Colonic mucosa (tissue), 4 donors: ENCODE results near the gene NNT. TPM values are rescaled to one million over a fixed set of nuclear protein-coding genes. Genes with fewer than 3 reads are reported as not detected.
A peak's percentile ranks its signal among the peaks of the same experiment; 100 is the strongest.
"Not testable (repeated sequence)": the region's sequence is repeated elsewhere in the genome, so short reads cannot be mapped to it uniquely, and the experiment has no call there.

ENCODE experiments used
- DNase-seq: peaks from one replicate; pipeline ENCODE4 v3.0.0-alpha.2; 2020
- H3K27ac ChIP-seq: fragments of 200-600 bp; one replicate; pipeline ENCODE4 v1.8.0; 2021
- H3K27me3 ChIP-seq: fragments of 200-600 bp; one replicate; pipeline ENCODE4 v1.8.0; 2021
- H3K36me3 ChIP-seq: fragments of 200-600 bp; one replicate; pipeline ENCODE4 v1.8.0; 2021
- H3K4me1 ChIP-seq: fragments of 200-600 bp; one replicate; pipeline ENCODE4 v1.8.0; 2021; ENCODE audit warnings: mild to moderate bottlenecking
- H3K4me3 ChIP-seq: fragments of 200-600 bp; one replicate; pipeline ENCODE4 v1.8.0; 2021
- H3K9ac ChIP-seq, 2 donors: one replicate each; pipeline ENCODE4 v1.7.0; 2013; ENCODE audit warnings: control low read depth in 2 of 2, low read depth in 2 of 2, low read length in 2 of 2
- H3K9me3 ChIP-seq: fragments of 200-600 bp; one replicate; pipeline ENCODE4 v1.8.0; 2021
- intact Hi-C: fragments of 100-400 bp; cut with DNase I; formaldehyde crosslinking; loops from one replicate; pipeline ENCODE4 v1.14.1; 2022
- total RNA-seq, 2 donors: library from RNA; stranded (reverse); fragmentation: NEBNext Ultra II Directional in 1 of 2; extraction: Animal tissue kit (Norgen Biotek cat#: 25700) in 1 of 2; gene quantifications; one replicate each; pipeline ENCODE4 v1.2.1, GENCODE V29; 2021
- TF ChIP-seq, protein P1 (sequence below): fragments of 200-600 bp; IDR thresholded peaks from one replicate; pipeline ENCODE4 v1.8.0; 2022; ENCODE audit warnings: antibody characterized with exemption, mild to moderate bottlenecking
- donor health status: healthy.
- donor health status: DM: no; HTN: no; CAD: no.
- donor health status: DM: no; HTN: no; CAD: no.

Gene NNT
- total RNA-seq, 2 donors from 2014 or later = 81.3 to 148 TPM

- Histone ChIP-seq H3K9me3 (no peaks in the 10 kb centered on the region), H3K9ac (no peak overlapping the region), H3K4me3 (no peak overlapping the region), H3K27ac (no peak overlapping the region), H3K27me3 (no peaks in the 10 kb centered on the region), H3K4me1 (no peaks in the 10 kb centered on the region), H3K36me3 (no peaks in the 10 kb centered on the region)
- no peak for DNase-seq
- TF ChIP-seq, protein P1, sequence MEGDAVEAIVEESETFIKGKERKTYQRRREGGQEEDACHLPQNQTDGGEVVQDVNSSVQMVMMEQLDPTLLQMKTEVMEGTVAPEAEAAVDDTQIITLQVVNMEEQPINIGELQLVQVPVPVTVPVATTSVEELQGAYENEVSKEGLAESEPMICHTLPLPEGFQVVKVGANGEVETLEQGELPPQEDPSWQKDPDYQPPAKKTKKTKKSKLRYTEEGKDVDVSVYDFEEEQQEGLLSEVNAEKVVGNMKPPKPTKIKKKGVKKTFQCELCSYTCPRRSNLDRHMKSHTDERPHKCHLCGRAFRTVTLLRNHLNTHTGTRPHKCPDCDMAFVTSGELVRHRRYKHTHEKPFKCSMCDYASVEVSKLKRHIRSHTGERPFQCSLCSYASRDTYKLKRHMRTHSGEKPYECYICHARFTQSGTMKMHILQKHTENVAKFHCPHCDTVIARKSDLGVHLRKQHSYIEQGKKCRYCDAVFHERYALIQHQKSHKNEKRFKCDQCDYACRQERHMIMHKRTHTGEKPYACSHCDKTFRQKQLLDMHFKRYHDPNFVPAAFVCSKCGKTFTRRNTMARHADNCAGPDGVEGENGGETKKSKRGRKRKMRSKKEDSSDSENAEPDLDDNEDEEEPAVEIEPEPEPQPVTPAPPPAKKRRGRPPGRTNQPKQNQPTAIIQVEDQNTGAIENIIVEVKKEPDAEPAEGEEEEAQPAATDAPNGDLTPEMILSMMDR = no peak
- intact Hi-C loops = no loop called here
Measured at GRCh38 chr5:43728581-43728980, 125.6 kb downstream of the NNT start.

DNA sequence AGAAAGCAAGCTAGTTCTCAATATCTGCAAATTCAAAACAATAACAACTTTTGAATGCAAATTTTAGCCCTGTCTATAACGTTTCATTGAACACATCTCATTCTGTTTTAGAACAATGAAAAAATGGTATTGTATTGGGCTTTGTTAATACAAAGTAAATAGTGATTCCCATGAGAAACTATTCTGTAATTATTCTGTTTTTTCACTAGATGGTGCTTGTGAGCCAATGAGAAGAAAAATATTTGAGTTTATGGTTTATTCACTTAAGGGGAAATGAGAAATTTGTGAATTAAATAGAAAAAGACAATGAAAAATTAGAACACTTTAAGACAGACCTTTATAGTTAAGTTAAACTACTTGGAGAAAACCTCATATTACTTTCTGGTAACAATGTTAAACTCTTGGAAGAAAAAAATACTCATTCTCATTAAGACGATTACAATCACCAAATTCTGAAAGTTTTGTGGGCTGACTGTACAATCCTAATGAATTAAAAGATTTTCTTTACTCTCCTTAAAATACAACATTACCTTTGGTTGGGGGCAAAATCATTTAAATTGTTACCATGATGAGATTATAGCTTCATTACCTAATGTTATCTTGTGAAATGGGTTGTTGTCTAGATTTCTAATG is 127.0 kb downstream of the NNT start:
- no peaks in the 10 kb centered on the region for H3K36me3 ChIP-seq
- H3K9ac ChIP-seq = no peak overlapping the region
- H3K4me3 ChIP-seq = no peak overlapping the region
- no peaks in the 10 kb centered on the region for H3K27me3 ChIP-seq
- no peak for DNase-seq
- TF ChIP-seq, protein P1 = peak; percentile 33
- no peaks in the 10 kb centered on the region for H3K4me1 ChIP-seq
- H3K27ac ChIP-seq = no peak overlapping the region
- no peaks in the 10 kb centered on the region for H3K9me3 ChIP-seq
- intact Hi-C loops = loop anchor here (5.0 kb wide), 1 partner anchor 1047 kb away; no protein-coding TSS in a partner anchor

DNA sequence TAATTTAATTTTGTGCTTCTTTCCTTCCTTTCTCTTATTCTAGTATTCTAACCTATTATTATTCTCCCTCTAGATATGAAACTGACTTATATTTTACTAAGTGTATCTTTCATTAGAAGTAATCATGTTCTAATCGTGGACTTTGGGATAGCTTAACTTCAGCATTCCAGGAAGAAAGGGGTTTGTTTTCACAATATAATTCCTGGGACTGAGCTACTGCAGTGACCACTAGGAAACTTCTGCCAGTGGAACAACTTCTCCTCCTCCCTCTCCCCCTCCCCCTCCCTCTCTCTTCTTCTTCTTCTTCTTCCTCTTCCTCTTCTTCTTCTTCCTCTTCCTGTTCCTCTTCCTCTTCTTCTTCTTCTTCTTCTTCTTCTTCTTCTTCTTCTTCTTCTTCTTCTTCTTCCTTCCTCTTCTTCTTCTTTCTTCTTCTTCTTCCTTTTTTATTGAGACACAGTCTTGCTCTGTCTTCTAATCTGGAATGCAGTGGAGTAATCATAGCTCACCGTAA is 127.9 kb downstream of the NNT start:
- intact Hi-C loops = loop anchor here (5.0 kb wide), 1 partner anchor 1046 kb away; no protein-coding TSS in a partner anchor
- no peaks in the 10 kb centered on the region for H3K36me3 ChIP-seq
- TF ChIP-seq, protein P1 = no peak

DNA sequence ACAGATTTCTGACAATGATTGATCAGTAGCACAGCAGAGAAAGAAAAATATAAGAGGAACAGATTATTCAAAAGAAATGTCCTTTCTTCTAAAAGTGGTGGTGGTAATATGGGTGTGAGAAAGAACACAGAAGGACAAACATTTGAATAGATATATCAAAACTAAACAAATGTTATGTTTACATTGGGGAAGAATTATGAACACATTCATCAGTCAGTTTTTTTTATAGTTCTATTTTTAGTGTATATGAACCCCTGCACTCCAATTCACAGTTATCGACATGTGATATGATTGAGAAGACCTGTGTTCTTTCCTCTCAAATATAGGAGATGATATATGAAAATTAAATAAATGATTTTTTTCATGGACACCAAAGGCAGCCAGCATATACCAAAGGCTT is 128.6 kb downstream of the NNT start:
- no peaks in the 10 kb centered on the region for H3K4me1 ChIP-seq
- no peaks in the 10 kb centered on the region for H3K27me3 ChIP-seq
- intact Hi-C loops = loop anchor here (5.0 kb wide), 1 partner anchor 1046 kb away; no protein-coding TSS in a partner anchor
- no peak overlapping the region for H3K27ac ChIP-seq
- TF ChIP-seq, protein P1 = no peak
- H3K9ac ChIP-seq = no peak overlapping the region
- no peaks in the 10 kb centered on the region for H3K9me3 ChIP-seq
- no peaks in the 10 kb centered on the region for H3K36me3 ChIP-seq
- H3K4me3 ChIP-seq = no peak overlapping the region
- no peak for DNase-seq

More for the DNA sequence above, 127.9 kb downstream of the NNT start:
- Histone ChIP-seq H3K9ac (no peak overlapping the region), H3K27me3 (no peaks in the 10 kb centered on the region), H3K4me1 (no peaks in the 10 kb centered on the region), H3K4me3 (no peak overlapping the region), H3K9me3 (no peaks in the 10 kb centered on the region), H3K27ac (no peak overlapping the region)
- DNase-seq = no peak

DNA sequence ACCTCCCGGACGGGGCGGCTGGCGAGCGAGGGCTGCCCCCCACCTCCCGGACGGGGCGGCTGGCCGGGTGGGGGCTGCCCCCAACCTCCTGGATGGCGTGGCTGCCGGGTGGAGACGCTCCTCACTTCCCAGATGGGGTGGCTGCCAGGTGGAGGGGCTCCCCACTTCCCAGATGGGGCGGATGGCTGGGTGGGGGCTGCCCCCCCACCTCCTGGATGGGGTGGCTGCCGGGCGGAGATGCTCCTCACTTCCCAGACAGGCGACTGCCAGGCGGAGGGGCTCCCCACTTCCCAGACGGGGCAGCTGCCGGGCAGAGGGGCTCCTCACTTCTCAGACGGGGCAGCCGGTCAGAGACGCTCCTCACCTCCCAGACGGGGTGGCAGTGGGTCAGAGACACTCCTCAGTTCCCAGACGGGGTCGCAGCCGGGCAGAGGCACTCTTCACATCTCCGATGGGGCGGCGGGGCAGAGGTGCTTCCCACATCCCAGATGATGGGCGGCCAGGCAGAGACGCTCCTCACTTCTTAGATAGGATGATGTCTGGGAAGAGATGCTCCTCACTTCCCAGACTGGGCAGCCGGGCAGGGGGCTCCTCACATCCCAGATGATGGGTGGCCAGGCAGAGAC is 143.1 kb downstream of the NNT start:
- intact Hi-C loops, H3K4me1 ChIP-seq, H3K27me3 ChIP-seq, H3K9ac ChIP-seq, H3K27ac ChIP-seq, H3K36me3 ChIP-seq, H3K4me3 ChIP-seq, H3K9me3 ChIP-seq, DNase-seq: not testable (repeated sequence)

GRCh38 chr5:43750809-43751208 is 147.8 kb downstream of the NNT start:
- H3K27ac ChIP-seq = no peak overlapping the region
- no peaks in the 10 kb centered on the region for H3K4me1 ChIP-seq
- H3K36me3 ChIP-seq = no peaks in the 10 kb centered on the region
- H3K4me3 ChIP-seq = no peak overlapping the region
- TF ChIP-seq, protein P1 = no peak
- intact Hi-C loops = no loop called here
- no peak for DNase-seq
- H3K27me3 ChIP-seq = no peaks in the 10 kb centered on the region
- no peak overlapping the region for H3K9ac ChIP-seq
- H3K9me3 ChIP-seq = no peaks in the 10 kb centered on the region
